GM19463 (cell line): ENCODE data around the gene GBF1.
"Not testable (repeated sequence)": the region's sequence is repeated elsewhere in the genome, so short reads cannot be mapped to it uniquely, and the experiment has no call there.

Source experiments
- ATAC-seq: cut with Tn5 transposase; IDR thresholded peaks from one replicate; pipeline ENCODE4 v1.9.1; 2021; ENCODE audit warnings: mild to moderate bottlenecking, moderate library complexity; ENCODE audit not compliant: unreplicated experiment

Gene GBF1

GRCh38 chr10:102245082-102245931 is at the start of gene GBF1:
Gene GBF1 (plus strand): TSS chr10:102245532. CDS start chr10:102258939, 13,407 bp downstream.
- ATAC-seq: peak; percentile 84

- ATAC-seq: peak; percentile 54
Measured at GRCh38 chr10:102196893-102197292, 48.4 kb upstream of the GBF1 start.

- ATAC-seq: no peak
Measured at GRCh38 chr10:102198027-102198426, 47.3 kb upstream of the GBF1 start.

GRCh38 chr10:102200751-102201640 is 44.3 kb upstream of the GBF1 start:
- ATAC-seq: no peak

- no peak for ATAC-seq
Measured at GRCh38 chr10:102202386-102202785, 42.9 kb upstream of the GBF1 start.

GRCh38 chr10:102208311-102209035 is 36.9 kb upstream of the GBF1 start:
- ATAC-seq: no peak

GRCh38 chr10:102211615-102212299 is 33.6 kb upstream of the GBF1 start:
- no peak for ATAC-seq

- not testable (repeated sequence) for ATAC-seq
Measured at GRCh38 chr10:102213599-102213998, 31.7 kb upstream of the GBF1 start.

GRCh38 chr10:102219370-102219769 is 26.0 kb upstream of the GBF1 start:
- ATAC-seq: no peak

- ATAC-seq: no peak
Measured at GRCh38 chr10:102220612-102221011, 24.7 kb upstream of the GBF1 start.

- no peak for ATAC-seq
Measured at GRCh38 chr10:102222797-102223196, 22.5 kb upstream of the GBF1 start.

GRCh38 chr10:102225646-102226541 is 19.4 kb upstream of the GBF1 start, which contains the start of gene ELOVL3:
Gene ELOVL3 (plus strand): TSS chr10:102226299. CDS start chr10:102226549, 250 bp downstream.
- ATAC-seq: peak; percentile 94

GRCh38 chr10:102226542-102226870 is 18.8 kb upstream of the GBF1 start:
- no peak for ATAC-seq

GRCh38 chr10:102227050-102227449 is 18.3 kb upstream of the GBF1 start:
- ATAC-seq: no peak

GRCh38 chr10:102229810-102230263 is 15.5 kb upstream of the GBF1 start:
- ATAC-seq: peak; percentile 37

GRCh38 chr10:102230264-102230860 is 15.0 kb upstream of the GBF1 start:
- ATAC-seq: no peak

GRCh38 chr10:102230861-102231356 is 14.4 kb upstream of the GBF1 start:
- no peak for ATAC-seq

GRCh38 chr10:102231357-102232318 is 13.7 kb upstream of the GBF1 start:
- ATAC-seq: no peak
